ENCODE results near the gene NAALAD2.

GRCh38 chr11:90241414-90241813 lies 107.0 kb downstream of the NAALAD2 start:
- TF ChIP-seq CTCF (IDR thresholded peaks at IDR 0.05) (no peak), POLR2A (IDR thresholded peaks at IDR 0.05) (no peak)
